T-helper 17 cell (primary cell): ENCODE measurements around the gene PRKG1. TPM values are rescaled to one million over a fixed set of nuclear protein-coding genes. Genes with fewer than 3 reads are reported as not detected.

ENCODE experiments used
- ATAC-seq: fragments of 150-1000 bp; cut with Tn5 transposase; 2 replicates; pipeline ENCODE4 v1.10.0; 2021; ENCODE audit warnings: mild to moderate bottlenecking, moderate library complexity
- DNase-seq, 3 donors: peaks; one replicate each; pipeline versions ENCODE4 v3.0.0 to v3.0.0-alpha.2; 2020 to 2021
- H3K9me3 ChIP-seq: one replicate; pipeline ENCODE4 v1.7.0; 2013; ENCODE audit warnings: low read length, mild to moderate bottlenecking; ENCODE audit not compliant: control insufficient read depth, poor library complexity, severe bottlenecking
- H3K27ac Mint-ChIP-seq: one replicate; pipeline ENCODE4 v1.8.0; 2022; ENCODE audit warnings: mild to moderate bottlenecking, moderate library complexity, mixed read lengths
- H3K27me3 Mint-ChIP-seq: one replicate; pipeline ENCODE4 v1.8.0; 2022; ENCODE audit warnings: mixed read lengths
- H3K36me3 Mint-ChIP-seq: one replicate; pipeline ENCODE4 v1.8.0; 2022; ENCODE audit warnings: low read depth, mixed read lengths
- H3K4me1 Mint-ChIP-seq: one replicate; pipeline ENCODE4 v1.8.0; 2022; ENCODE audit warnings: mild to moderate bottlenecking, mixed read lengths
- H3K4me3 Mint-ChIP-seq: one replicate; pipeline ENCODE4 v1.8.0; 2022; ENCODE audit warnings: mild to moderate bottlenecking, moderate library complexity, mixed read lengths
- total RNA-seq, 4 donors: library from RNA in 2 of 4; stranded (reverse) in 2 of 4; gene quantifications; one replicate each; pipeline ENCODE4 v1.2.3 and lab custom pipeline; 2022 to 2026

The PRKG1 gene
- total RNA-seq, 2 donors from 2014 or later: 0.27 to 4.1 TPM

GRCh38 chr10:51821045-51821444 is 746.8 kb downstream of the PRKG1 start:
- Mint-ChIP-seq H3K4me3 (no peak overlapping the region), H3K27ac (no peak overlapping the region), H3K4me1 (no peaks in the 10 kb centered on the region), H3K27me3 (peaks cover 11% of the 10 kb centered on the region), H3K36me3 (no peaks in the 10 kb centered on the region)
- DNase-seq (no peak), ATAC-seq (no peak)
- no peaks in the 10 kb centered on the region for H3K9me3 ChIP-seq

GRCh38 chr10:51821745-51822144 is 747.5 kb downstream of the PRKG1 start:
- ATAC-seq (no peak), DNase-seq (no peak)
- peaks cover 12% of the 10 kb centered on the region for H3K27me3 Mint-ChIP-seq
- no peak overlapping the region for H3K27ac Mint-ChIP-seq
- no peaks in the 10 kb centered on the region for H3K9me3 ChIP-seq
- H3K36me3 Mint-ChIP-seq: no peaks in the 10 kb centered on the region
- no peaks in the 10 kb centered on the region for H3K4me1 Mint-ChIP-seq
- H3K4me3 Mint-ChIP-seq: no peak overlapping the region

GRCh38 chr10:51832652-51833383 is 758.5 kb downstream of the PRKG1 start:
- no peak overlapping the region for H3K4me3 Mint-ChIP-seq
- H3K9me3 ChIP-seq: no peaks in the 10 kb centered on the region
- no peaks in the 10 kb centered on the region for H3K27me3 Mint-ChIP-seq
- no peaks in the 10 kb centered on the region for H3K36me3 Mint-ChIP-seq
- no peak overlapping the region for H3K27ac Mint-ChIP-seq
- ATAC-seq (no peak), DNase-seq (no peak)
- no peaks in the 10 kb centered on the region for H3K4me1 Mint-ChIP-seq

GRCh38 chr10:51834548-51834947 is 760.3 kb downstream of the PRKG1 start:
- Mint-ChIP-seq H3K4me1 (no peaks in the 10 kb centered on the region), H3K27me3 (no peaks in the 10 kb centered on the region), H3K36me3 (no peaks in the 10 kb centered on the region), H3K4me3 (no peak overlapping the region), H3K27ac (no peak overlapping the region)
- DNase-seq: no peak
- no peaks in the 10 kb centered on the region for H3K9me3 ChIP-seq
- ATAC-seq: no peak

- H3K27ac Mint-ChIP-seq: no peak overlapping the region
- no peaks in the 10 kb centered on the region for H3K9me3 ChIP-seq
- no peaks in the 10 kb centered on the region for H3K4me1 Mint-ChIP-seq
- H3K27me3 Mint-ChIP-seq: no peaks in the 10 kb centered on the region
- no peak overlapping the region for H3K4me3 Mint-ChIP-seq
- DNase-seq: no peak
- no peaks in the 10 kb centered on the region for H3K36me3 Mint-ChIP-seq
- ATAC-seq: no peak
These were observed 764.2 kb downstream of the PRKG1 start for GRCh38 chr10:51838471-51838870.

GRCh38 chr10:51843966-51844365 is 769.7 kb downstream of the PRKG1 start:
- H3K36me3 Mint-ChIP-seq: no peaks in the 10 kb centered on the region
- DNase-seq (no peak), ATAC-seq (no peak)
- no peak overlapping the region for H3K27ac Mint-ChIP-seq
- H3K4me3 Mint-ChIP-seq: no peak overlapping the region
- H3K27me3 Mint-ChIP-seq: no peaks in the 10 kb centered on the region
- no peaks in the 10 kb centered on the region for H3K4me1 Mint-ChIP-seq
- H3K9me3 ChIP-seq: no peaks in the 10 kb centered on the region

GRCh38 chr10:51846856-51847506 is 772.7 kb downstream of the PRKG1 start:
- Mint-ChIP-seq H3K36me3 (no peaks in the 10 kb centered on the region), H3K4me1 (no peaks in the 10 kb centered on the region), H3K27me3 (no peaks in the 10 kb centered on the region), H3K4me3 (no peak overlapping the region), H3K27ac (no peak overlapping the region)
- ATAC-seq: no peak
- no peaks in the 10 kb centered on the region for H3K9me3 ChIP-seq
- no peak for DNase-seq

- Mint-ChIP-seq H3K4me3 (no peak overlapping the region), H3K27ac (no peak overlapping the region), H3K36me3 (no peaks in the 10 kb centered on the region), H3K27me3 (peaks cover 9% of the 10 kb centered on the region), H3K4me1 (no peaks in the 10 kb centered on the region)
- ATAC-seq: no peak
- no peak for DNase-seq
- H3K9me3 ChIP-seq: no peaks in the 10 kb centered on the region
These were observed 778.0 kb downstream of the PRKG1 start for GRCh38 chr10:51852297-51852696.

GRCh38 chr10:51857305-51857704 is 783.0 kb downstream of the PRKG1 start:
- Mint-ChIP-seq H3K27ac (no peak overlapping the region), H3K36me3 (no peaks in the 10 kb centered on the region), H3K4me1 (peaks cover 5% of the 10 kb centered on the region), H3K4me3 (no peak overlapping the region), H3K27me3 (peaks cover 9% of the 10 kb centered on the region)
- DNase-seq (no peak), ATAC-seq (no peak)
- no peaks in the 10 kb centered on the region for H3K9me3 ChIP-seq

GRCh38 chr10:51860257-51860656 is 786.0 kb downstream of the PRKG1 start:
- no peak for DNase-seq
- no peaks in the 10 kb centered on the region for H3K9me3 ChIP-seq
- ATAC-seq: no peak
- H3K27me3 Mint-ChIP-seq: peaks cover 9% of the 10 kb centered on the region
- H3K36me3 Mint-ChIP-seq: no peaks in the 10 kb centered on the region
- H3K4me3 Mint-ChIP-seq: no peak overlapping the region
- H3K4me1 Mint-ChIP-seq: peaks cover 5% of the 10 kb centered on the region
- no peak overlapping the region for H3K27ac Mint-ChIP-seq

- Mint-ChIP-seq H3K4me1 (peaks cover 5% of the 10 kb centered on the region), H3K4me3 (no peak overlapping the region), H3K36me3 (no peaks in the 10 kb centered on the region), H3K27ac (no peak overlapping the region), H3K27me3 (peaks cover 5% of the 10 kb centered on the region)
- no peak for ATAC-seq
- no peak for DNase-seq
- no peaks in the 10 kb centered on the region for H3K9me3 ChIP-seq
These were observed 786.8 kb downstream of the PRKG1 start for GRCh38 chr10:51861051-51861450.

GRCh38 chr10:51861731-51862130 is 787.4 kb downstream of the PRKG1 start:
- Mint-ChIP-seq H3K27ac (no peak overlapping the region), H3K36me3 (no peaks in the 10 kb centered on the region), H3K4me1 (peaks cover 5% of the 10 kb centered on the region), H3K27me3 (no peaks in the 10 kb centered on the region), H3K4me3 (no peak overlapping the region)
- H3K9me3 ChIP-seq: no peaks in the 10 kb centered on the region
- no peak for DNase-seq
- ATAC-seq: no peak

GRCh38 chr10:51862149-51862548 is 787.9 kb downstream of the PRKG1 start:
- Mint-ChIP-seq H3K27ac (no peak overlapping the region), H3K4me3 (no peak overlapping the region), H3K36me3 (no peaks in the 10 kb centered on the region), H3K4me1 (peaks cover 5% of the 10 kb centered on the region), H3K27me3 (no peaks in the 10 kb centered on the region)
- H3K9me3 ChIP-seq: no peaks in the 10 kb centered on the region
- ATAC-seq (no peak), DNase-seq (no peak)

- H3K27me3 Mint-ChIP-seq: no peaks in the 10 kb centered on the region
- H3K36me3 Mint-ChIP-seq: no peaks in the 10 kb centered on the region
- no peak for DNase-seq
- H3K9me3 ChIP-seq: no peaks in the 10 kb centered on the region
- no peak overlapping the region for H3K27ac Mint-ChIP-seq
- ATAC-seq: no peak
- no peak overlapping the region for H3K4me3 Mint-ChIP-seq
- peaks cover 3% of the 10 kb centered on the region for H3K4me1 Mint-ChIP-seq
These were observed 793.7 kb downstream of the PRKG1 start for GRCh38 chr10:51867956-51868355.
